Neuronal stem cell (in vitro differentiated cells): ENCODE results near the gene CYP46A1.
A peak's percentile ranks its signal among the peaks of the same experiment; 100 is the strongest.

Experiments
- DNase-seq: peaks from one replicate; pipeline ENCODE4 v3.0.0-alpha.2; 2013; ENCODE audit warnings: low spot score
- H2AFZ ChIP-seq: one replicate; pipeline ENCODE4 v1.6.1; 2013; ENCODE audit warnings: mild to moderate bottlenecking, low read length, inconsistent platforms
- H2AK5ac ChIP-seq: 2 replicates; pipeline ENCODE4 v1.6.1; 2013; ENCODE audit warnings: low read depth, mild to moderate bottlenecking, inconsistent platforms, low read length, moderate library complexity, mixed read lengths
- H2BK120ac ChIP-seq: 2 replicates; pipeline ENCODE4 v1.6.1; 2013; ENCODE audit warnings: low read depth, mild to moderate bottlenecking, inconsistent platforms, low read length, moderate library complexity, mixed read lengths
- H2BK12ac ChIP-seq: one replicate; pipeline ENCODE4 v1.6.1; 2013; ENCODE audit warnings: low read length, inconsistent platforms
- H2BK15ac ChIP-seq: 2 replicates; pipeline ENCODE4 v1.6.1; 2013; ENCODE audit warnings: mild to moderate bottlenecking, low read length, inconsistent platforms, mixed read lengths
- H2BK5ac ChIP-seq: one replicate; pipeline ENCODE4 v1.6.1; 2013; ENCODE audit warnings: inconsistent platforms, mild to moderate bottlenecking, low read length, moderate library complexity
- H3K14ac ChIP-seq: one replicate; pipeline ENCODE4 v1.6.1; 2013; ENCODE audit warnings: low read length, inconsistent platforms
- H3K18ac ChIP-seq: 2 replicates; pipeline ENCODE4 v1.6.1; 2013; ENCODE audit warnings: low read length, inconsistent platforms
- H3K23ac ChIP-seq: 2 replicates; pipeline ENCODE4 v1.6.1; 2013; ENCODE audit warnings: low read depth, mild to moderate bottlenecking, mixed read lengths, low read length, inconsistent platforms; ENCODE audit not compliant: poor library complexity
- H3K27ac ChIP-seq: replicated peaks from 3 replicates; pipeline ENCODE4 v1.5.1; 2013; ENCODE audit warnings: low read length, inconsistent platforms
- H3K27me3 ChIP-seq, 3 experiments: 2 replicates each; pipeline ENCODE4 v1.6.1; 2013; ENCODE audit warnings: low read length in 3 of 3, mild to moderate bottlenecking in 2 of 3, inconsistent platforms in 1 of 3, low read depth in 1 of 3, mixed read lengths in 1 of 3, moderate library complexity in 1 of 3; ENCODE audit not compliant: control insufficient read depth in 3 of 3, insufficient read depth in 3 of 3
- H3K36me3 ChIP-seq, 2 donors: replicated peaks in 1 of 2; 2 replicates each; pipeline ENCODE4 v1.6.1; 2013; ENCODE audit warnings: low read length in 2 of 2; ENCODE audit not compliant: control insufficient read depth in 2 of 2, insufficient read depth in 2 of 2
- H3K4ac ChIP-seq: 2 replicates; pipeline ENCODE4 v1.6.1; 2013; ENCODE audit warnings: inconsistent platforms, mild to moderate bottlenecking, low read length, moderate library complexity
- H3K4me1 ChIP-seq, 2 donors: 1 replicate in 1 of 2; 2 replicates in 1 of 2; pipeline ENCODE4 v1.6.1; 2013; ENCODE audit warnings: low read length in 2 of 2, low read depth in 1 of 2; ENCODE audit not compliant: control insufficient read depth in 2 of 2, insufficient read depth in 1 of 2
- H3K4me2 ChIP-seq: one replicate; pipeline ENCODE4 v1.6.1; 2013; ENCODE audit warnings: mild to moderate bottlenecking, low read length, inconsistent platforms; ENCODE audit not compliant: insufficient read depth, poor library complexity, severe bottlenecking
- H3K4me3 ChIP-seq, 2 donors: 2 replicates each; pipeline ENCODE4 v1.5.1; 2013; ENCODE audit warnings: low read length in 2 of 2, mild to moderate bottlenecking in 2 of 2, inconsistent platforms in 1 of 2, moderate library complexity in 1 of 2
- H3K79me1 ChIP-seq: one replicate; pipeline ENCODE4 v1.6.1; 2013; ENCODE audit warnings: low read depth, mild to moderate bottlenecking, inconsistent platforms, low read length, moderate library complexity
- H3K9ac ChIP-seq: one replicate; pipeline ENCODE4 v1.6.1; 2013; ENCODE audit warnings: mild to moderate bottlenecking, low read depth, low read length, inconsistent platforms; ENCODE audit not compliant: poor library complexity
- H3K9me3 ChIP-seq, 2 donors: replicated peaks in 1 of 2; 2 replicates each; pipeline versions ENCODE3 to v1.6.1; 2013; ENCODE audit warnings: low read length in 2 of 2, mild to moderate bottlenecking in 2 of 2, inconsistent platforms in 1 of 2, low read depth in 1 of 2, mixed read lengths in 1 of 2, moderate library complexity in 1 of 2; ENCODE audit not compliant: control insufficient read depth in 2 of 2, insufficient read depth in 1 of 2
- H4K8ac ChIP-seq: one replicate; pipeline ENCODE4 v1.6.1; 2013; ENCODE audit warnings: low read depth, mild to moderate bottlenecking, inconsistent platforms, low read length, moderate library complexity
- H4K91ac ChIP-seq: one replicate; pipeline ENCODE4 v1.6.1; 2013; ENCODE audit warnings: low read length, low read depth, mild to moderate bottlenecking, inconsistent platforms; ENCODE audit not compliant: poor library complexity
- WGBS, 2 donors: extraction: QIAGEN DNeasy Blood & Tissue Kit; methylation state at CpG; one replicate each; pipeline ENCODE4 v1.1.7; 2013; ENCODE audit warnings: missing lambda C conversion rate in 2 of 2, mixed read lengths in 1 of 2; ENCODE audit not compliant: insufficient read length in 2 of 2, insufficient replicate concordance in 1 of 2; ENCODE audit errors: extremely low coverage in 2 of 2; 5-methylcytosine and 5-hydroxymethylcytosine counted together

The CYP46A1 gene

GRCh38 chr14:99648027-99648784 is 35.9 kb upstream of the CYP46A1 start:
- Histone ChIP-seq H3K18ac (no peak overlapping the region), H2BK5ac (no peak overlapping the region), H3K79me1 (peaks cover 3% of the 10 kb centered on the region), H2BK15ac (no peak overlapping the region), H2AK5ac (no peak overlapping the region), H3K4me1 (peaks cover 5 to 13% of the 10 kb centered on the region in 2 donors), H3K9me3 (no peaks in the 10 kb centered on the region), H4K8ac (no peak overlapping the region), H2BK12ac (no peak overlapping the region), H4K91ac (no peak overlapping the region), H3K23ac (no peak overlapping the region), H2BK120ac (no peak overlapping the region), H3K4ac (no peak overlapping the region), H3K27me3 (peaks cover 0 to 20% (median 0%) of the 10 kb centered on the region in 3 experiments), H3K9ac (no peak overlapping the region), H2AFZ (no peak overlapping the region), H3K27ac (no peak overlapping the region), H3K36me3 (no peaks in the 10 kb centered on the region), H3K4me2 (no peak overlapping the region), H3K4me3 (no peak overlapping the region), H3K14ac (no peak overlapping the region)
- WGBS, 2 donors, result no CpG with 5 or more reads among the region's 8 CpGs
- DNase-seq, result no peak

GRCh38 chr14:99649219-99649618 is 34.9 kb upstream of the CYP46A1 start:
- no CpG with 5 or more reads among the region's 8 CpGs for WGBS, 2 donors
- Histone ChIP-seq H2BK12ac (no peak overlapping the region), H3K18ac (peak overlapping the region; percentile 21)

GRCh38 chr14:99649643-99650042 is 34.5 kb upstream of the CYP46A1 start:
- H3K18ac ChIP-seq, result peak overlapping the region; percentile 75
- no peak overlapping the region for H2AFZ ChIP-seq
- no peak overlapping the region for H3K9ac ChIP-seq
- peaks cover 0 to 17% (median 0%) of the 10 kb centered on the region in 3 experiments for H3K27me3 ChIP-seq
- no peak overlapping the region for H2BK120ac ChIP-seq
- H2BK15ac ChIP-seq, result no peak overlapping the region
- H3K4me2 ChIP-seq, result no peak overlapping the region
- no peak overlapping the region for H2BK5ac ChIP-seq
- no peak overlapping the region for H3K4ac ChIP-seq
- H3K14ac ChIP-seq, result peak overlapping the region; percentile 22
- no peak for DNase-seq
- peaks cover 4 to 13% of the 10 kb centered on the region in 2 donors for H3K4me1 ChIP-seq
- H2BK12ac ChIP-seq, result peak overlapping the region; percentile 82
- H4K91ac ChIP-seq, result no peak overlapping the region
- peak overlapping the region; percentile 66 for H3K23ac ChIP-seq
- no peaks in the 10 kb centered on the region for H3K9me3 ChIP-seq
- H3K79me1 ChIP-seq, result peaks cover 3% of the 10 kb centered on the region
- peak overlapping the region; percentile 66 for H2AK5ac ChIP-seq
- H3K4me3 ChIP-seq, result no peak overlapping the region
- no peaks in the 10 kb centered on the region for H3K36me3 ChIP-seq
- H3K27ac ChIP-seq, result no peak overlapping the region
- WGBS, 2 donors, result no CpG with 5 or more reads among the region's 8 CpGs
- no peak overlapping the region for H4K8ac ChIP-seq

More at GRCh38 chr14:99649219-99649618, 34.9 kb upstream of the CYP46A1 start:
- H3K4me2 ChIP-seq, result no peak overlapping the region
- H3K9me3 ChIP-seq, result no peaks in the 10 kb centered on the region
- no peak overlapping the region for H4K8ac ChIP-seq
- no peak for DNase-seq
- no peak overlapping the region for H2BK5ac ChIP-seq
- peak overlapping the region; percentile 75 for H3K14ac ChIP-seq
- peak overlapping the region; percentile 26 for H2BK15ac ChIP-seq
- H3K23ac ChIP-seq, result no peak overlapping the region
- no peak overlapping the region for H4K91ac ChIP-seq
- H3K4ac ChIP-seq, result no peak overlapping the region
- no peak overlapping the region for H2AFZ ChIP-seq
- H3K9ac ChIP-seq, result no peak overlapping the region
- no peak overlapping the region for H3K4me3 ChIP-seq
- H3K79me1 ChIP-seq, result peaks cover 3% of the 10 kb centered on the region
- H3K36me3 ChIP-seq, result no peaks in the 10 kb centered on the region
- peak overlapping the region; percentile 2 for H2AK5ac ChIP-seq
- H3K27me3 ChIP-seq, result peaks cover 0 to 20% (median 0%) of the 10 kb centered on the region in 3 experiments
- H3K4me1 ChIP-seq, result peaks cover 5 to 14% of the 10 kb centered on the region in 2 donors
- H2BK120ac ChIP-seq, result no peak overlapping the region
- no peak overlapping the region for H3K27ac ChIP-seq

GRCh38 chr14:99650189-99650588 is 33.9 kb upstream of the CYP46A1 start:
- Histone ChIP-seq H3K27me3 (peaks cover 0 to 12% (median 0%) of the 10 kb centered on the region in 3 experiments), H3K4me2 (no peak overlapping the region), H2BK5ac (no peak overlapping the region), H3K4me1 (peaks cover 4 to 10% of the 10 kb centered on the region in 2 donors), H2BK15ac (no peak overlapping the region), H3K79me1 (peaks cover 3% of the 10 kb centered on the region), H4K91ac (no peak overlapping the region), H4K8ac (no peak overlapping the region), H3K18ac (peak overlapping the region; percentile 76), H3K4me3 (no peak overlapping the region), H2AFZ (no peak overlapping the region), H3K27ac (no peak overlapping the region), H3K23ac (peak overlapping the region; percentile 66), H3K4ac (no peak overlapping the region), H3K9me3 (no peaks in the 10 kb centered on the region), H2BK12ac (peak overlapping the region; percentile 82), H2AK5ac (peak overlapping the region; percentile 66), H3K14ac (peak overlapping the region; percentile 22), H3K36me3 (no peaks in the 10 kb centered on the region), H2BK120ac (no peak overlapping the region), H3K9ac (no peak overlapping the region)
- no peak for DNase-seq
- WGBS, 2 donors, result no CpG with 5 or more reads among the region's 9 CpGs
